Central memory CD8-positive, alpha-beta T cell (primary cell): ENCODE data around the gene RBBP8NL.

ENCODE experiments used
- ATAC-seq: fragments of 150-1000 bp; cut with Tn5 transposase; replicated peaks from 2 replicates; pipeline ENCODE4 v1.10.0; 2022; ENCODE audit warnings: mild to moderate bottlenecking, moderate FRiP score, moderate number of reproducible peaks; ENCODE audit not compliant: poor library complexity, severe bottlenecking; ENCODE audit errors: extremely low read depth
- DNase-seq, 2 donors: peaks; one replicate each; pipeline ENCODE4 v3.0.0; 2021; ENCODE audit warnings: low spot score in 2 of 2
- H3K27ac Mint-ChIP-seq: one replicate; pipeline ENCODE4 v1.8.0; 2022; ENCODE audit warnings: low read depth, mild to moderate bottlenecking, moderate library complexity, mixed read lengths
- H3K27me3 Mint-ChIP-seq: one replicate; pipeline ENCODE4 v1.8.0; 2022; ENCODE audit warnings: mixed read lengths
- H3K36me3 Mint-ChIP-seq: one replicate; pipeline ENCODE4 v1.8.0; 2022; ENCODE audit warnings: mild to moderate bottlenecking, moderate library complexity, mixed read lengths; ENCODE audit not compliant: insufficient read depth
- H3K4me1 Mint-ChIP-seq: one replicate; pipeline ENCODE4 v1.8.0; 2022; ENCODE audit warnings: mixed read lengths
- H3K4me3 Mint-ChIP-seq: one replicate; pipeline ENCODE4 v1.8.0; 2022; ENCODE audit warnings: mild to moderate bottlenecking, moderate library complexity, mixed read lengths
- H3K9me3 Mint-ChIP-seq: one replicate; pipeline ENCODE4 v1.8.0; 2022; ENCODE audit warnings: mixed read lengths

Gene RBBP8NL

GRCh38 chr20:62418709-62419487 lies 8.4 kb downstream of the RBBP8NL start:
- H3K9me3 Mint-ChIP-seq = no peaks in the 10 kb centered on the region
- ATAC-seq (no peak), DNase-seq (no peak)
- H3K27me3 Mint-ChIP-seq = no peaks in the 10 kb centered on the region
- H3K4me3 Mint-ChIP-seq = no peak overlapping the region
- no peaks in the 10 kb centered on the region for H3K36me3 Mint-ChIP-seq
- no peak overlapping the region for H3K27ac Mint-ChIP-seq
- no peaks in the 10 kb centered on the region for H3K4me1 Mint-ChIP-seq

GRCh38 chr20:62417981-62418708 lies 9.2 kb downstream of the RBBP8NL start:
- H3K27me3 Mint-ChIP-seq = no peaks in the 10 kb centered on the region
- no peaks in the 10 kb centered on the region for H3K9me3 Mint-ChIP-seq
- no peak overlapping the region for H3K4me3 Mint-ChIP-seq
- no peaks in the 10 kb centered on the region for H3K36me3 Mint-ChIP-seq
- H3K27ac Mint-ChIP-seq = no peak overlapping the region
- no peaks in the 10 kb centered on the region for H3K4me1 Mint-ChIP-seq
- ATAC-seq (no peak), DNase-seq (no peak)

- H3K36me3 Mint-ChIP-seq = no peaks in the 10 kb centered on the region
- no peak overlapping the region for H3K27ac Mint-ChIP-seq
- no peak overlapping the region for H3K4me3 Mint-ChIP-seq
- ATAC-seq (no peak), DNase-seq (no peak)
- no peaks in the 10 kb centered on the region for H3K9me3 Mint-ChIP-seq
- H3K4me1 Mint-ChIP-seq = no peaks in the 10 kb centered on the region
- no peaks in the 10 kb centered on the region for H3K27me3 Mint-ChIP-seq
Measured at GRCh38 chr20:62416651-62417637, 10.4 kb downstream of the RBBP8NL start.

GRCh38 chr20:62415354-62416111 lies 11.8 kb downstream of the RBBP8NL start:
- no peaks in the 10 kb centered on the region for H3K4me1 Mint-ChIP-seq
- no peak overlapping the region for H3K4me3 Mint-ChIP-seq
- no peaks in the 10 kb centered on the region for H3K9me3 Mint-ChIP-seq
- no peak overlapping the region for H3K27ac Mint-ChIP-seq
- DNase-seq (no peak), ATAC-seq (no peak)
- no peaks in the 10 kb centered on the region for H3K27me3 Mint-ChIP-seq
- no peaks in the 10 kb centered on the region for H3K36me3 Mint-ChIP-seq

GRCh38 chr20:62413896-62414481 lies 13.3 kb downstream of the RBBP8NL start:
- no peaks in the 10 kb centered on the region for H3K27me3 Mint-ChIP-seq

GRCh38 chr20:62413025-62413570 lies 14.2 kb downstream of the RBBP8NL start:
- no peak for DNase-seq
- no peaks in the 10 kb centered on the region for H3K27me3 Mint-ChIP-seq
- H3K27ac Mint-ChIP-seq = no peak overlapping the region
- peaks cover 3% of the 10 kb centered on the region for H3K36me3 Mint-ChIP-seq
- H3K4me1 Mint-ChIP-seq = peaks cover 10% of the 10 kb centered on the region
- H3K4me3 Mint-ChIP-seq = no peak overlapping the region
- ATAC-seq = no peak
- no peaks in the 10 kb centered on the region for H3K9me3 Mint-ChIP-seq

More at GRCh38 chr20:62413896-62414481, 13.3 kb downstream of the RBBP8NL start:
- Mint-ChIP-seq H3K27ac (no peak overlapping the region), H3K36me3 (peaks cover 3% of the 10 kb centered on the region), H3K4me1 (peaks cover 10% of the 10 kb centered on the region), H3K4me3 (no peak overlapping the region), H3K9me3 (no peaks in the 10 kb centered on the region)
- DNase-seq (no peak), ATAC-seq (no peak)

- H3K36me3 Mint-ChIP-seq = peaks cover 4% of the 10 kb centered on the region
- no peak overlapping the region for H3K4me3 Mint-ChIP-seq
- peaks cover 10% of the 10 kb centered on the region for H3K4me1 Mint-ChIP-seq
- no peaks in the 10 kb centered on the region for H3K27me3 Mint-ChIP-seq
- no peaks in the 10 kb centered on the region for H3K9me3 Mint-ChIP-seq
- no peak for DNase-seq
- no peak for ATAC-seq
- H3K27ac Mint-ChIP-seq = peak overlapping the region; percentile 58
Measured at GRCh38 chr20:62412194-62413024, 14.9 kb downstream of the RBBP8NL start.

GRCh38 chr20:62411479-62412193 lies 15.7 kb downstream of the RBBP8NL start:
- Mint-ChIP-seq H3K36me3 (peaks cover 7% of the 10 kb centered on the region), H3K9me3 (no peaks in the 10 kb centered on the region), H3K4me3 (no peak overlapping the region), H3K27ac (peak overlapping the region; percentile 58), H3K4me1 (peaks cover 10% of the 10 kb centered on the region), H3K27me3 (no peaks in the 10 kb centered on the region)
- ATAC-seq (no peak), DNase-seq (no peak)

GRCh38 chr20:62410746-62411478 lies 16.4 kb downstream of the RBBP8NL start:
- Mint-ChIP-seq H3K27ac (no peak overlapping the region), H3K9me3 (no peaks in the 10 kb centered on the region), H3K4me3 (no peak overlapping the region), H3K27me3 (no peaks in the 10 kb centered on the region), H3K36me3 (peaks cover 11% of the 10 kb centered on the region), H3K4me1 (peaks cover 14% of the 10 kb centered on the region)
- DNase-seq (no peak), ATAC-seq (no peak)
